GM12892 (cell line): ENCODE results near the gene PTX3.

Experiments
- POLR2A ChIP-seq: IDR thresholded peaks from 2 replicates; pipeline ENCODE4 v1.6.1; 2011; ENCODE audit warnings: low read depth, low read length, control low read depth
- TAF1 ChIP-seq: IDR thresholded peaks from 2 replicates; pipeline ENCODE4 v1.6.1; 2011; ENCODE audit warnings: low read depth, mild to moderate bottlenecking, control low read depth, low read length, borderline replicate concordance

DNA sequence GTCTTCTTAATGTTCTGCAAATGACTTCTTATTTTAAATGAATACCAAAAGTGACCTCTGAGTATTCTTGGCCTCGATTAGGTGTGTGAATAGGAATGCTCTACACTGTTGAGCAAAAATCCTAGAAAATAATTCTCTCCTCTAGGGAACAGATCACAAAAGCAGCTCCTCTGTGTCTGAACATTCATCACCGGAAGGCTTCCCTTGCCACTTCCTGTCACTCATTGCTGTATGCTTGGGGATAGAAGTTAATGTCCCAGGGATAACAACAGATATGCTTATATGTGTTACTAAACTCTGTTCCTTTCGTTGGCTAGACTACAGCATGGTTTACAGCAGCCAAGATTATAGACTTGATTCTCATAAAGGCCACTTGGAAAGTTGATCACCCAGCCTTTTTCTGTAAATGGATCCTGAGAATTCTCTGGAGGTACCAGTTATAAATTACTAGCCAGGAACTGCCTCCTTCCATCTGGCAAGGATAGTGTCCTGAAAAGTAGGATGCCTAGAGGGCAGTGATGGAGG is 16.0 kb upstream of the PTX3 start:
- TF ChIP-seq POLR2A (no peak), TAF1 (no peak)
